ENCODE measurements around the gene MAX.

The MAX gene

DNA sequence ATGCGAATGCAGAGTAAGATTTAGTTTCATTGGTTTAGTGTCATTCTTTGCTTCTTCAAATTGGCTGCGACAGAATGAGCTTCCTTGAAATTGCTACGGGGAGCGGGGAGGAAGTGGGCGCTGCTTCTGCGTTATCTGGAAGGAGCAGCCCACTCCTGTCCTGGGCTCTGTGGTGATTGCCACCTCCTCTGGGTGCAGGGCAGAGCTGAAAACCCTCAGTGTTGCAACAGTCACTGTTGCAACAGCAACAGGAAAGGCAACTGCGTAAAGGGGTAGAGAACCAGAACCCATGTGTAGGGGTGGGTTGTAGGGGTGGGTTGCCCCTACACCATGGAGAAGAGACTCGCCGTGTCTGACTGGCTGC, 57.7 kb downstream of the MAX start:
- no peak overlapping the region for H3K14ac ChIP-seq (ENCODE audit: low read length)
- H3K23ac ChIP-seq (ENCODE audit: low read depth, low read length, poor library complexity) = no peak overlapping the region
- H3K36me3 ChIP-seq (replicated peaks in 1 of 2; ENCODE audit: control insufficient read depth in 2 of 2, insufficient read depth in 2 of 2, low read length in 2 of 2) = peaks cover 18 to 54% of the 10 kb centered on the region in 2 donors
- H2BK12ac ChIP-seq (ENCODE audit: low read length) = no peak overlapping the region
- no peak overlapping the region for H2BK5ac ChIP-seq (ENCODE audit: low read length)
- H3K9me3 ChIP-seq (replicated peaks in 1 of 2; ENCODE audit: control insufficient read depth in 2 of 2, insufficient read depth in 1 of 2, low read depth in 1 of 2, low read length in 2 of 2) = no peaks in the 10 kb centered on the region
- H4K91ac ChIP-seq (ENCODE audit: low read depth, low read length, poor library complexity) = no peak overlapping the region
- no peak overlapping the region for H4K8ac ChIP-seq (ENCODE audit: low read depth, low read length)
- H3K27ac ChIP-seq (replicated peaks; ENCODE audit: low read length) = no peak overlapping the region
- H3K4me1 ChIP-seq (ENCODE audit: control insufficient read depth in 2 of 2, insufficient read depth in 1 of 2, low read depth in 1 of 2, low read length in 2 of 2) = no peaks in the 10 kb centered on the region
- H2AK5ac ChIP-seq (ENCODE audit: low read depth, low read length) = no peak overlapping the region
- no peak overlapping the region for H2AFZ ChIP-seq (ENCODE audit: low read length)
- H3K4me3 ChIP-seq (ENCODE audit: low read length in 2 of 2) = no peak overlapping the region
- H3K4me2 ChIP-seq (ENCODE audit: insufficient read depth, low read length, poor library complexity, severe bottlenecking) = no peak overlapping the region
- H3K27me3 ChIP-seq (ENCODE audit: control insufficient read depth in 3 of 3, insufficient read depth in 3 of 3, low read depth in 1 of 3, low read length in 3 of 3) = no peaks in the 10 kb centered on the region
- H3K79me1 ChIP-seq (ENCODE audit: low read depth, low read length) = peaks cover 1% of the 10 kb centered on the region
- H3K4ac ChIP-seq (ENCODE audit: low read length) = no peak overlapping the region
- no peak overlapping the region for H3K9ac ChIP-seq (ENCODE audit: low read depth, low read length, poor library complexity)
- no CpG with 5 or more reads among the region's 9 CpGs for WGBS, 2 donors (ENCODE audit: extremely low coverage in 2 of 2, insufficient read length in 2 of 2, insufficient replicate concordance in 1 of 2)
- no peak for DNase-seq (ENCODE audit: low spot score)
- H2BK120ac ChIP-seq (ENCODE audit: low read depth, low read length) = no peak overlapping the region
- H2BK15ac ChIP-seq (ENCODE audit: low read length) = no peak overlapping the region
- H3K18ac ChIP-seq (ENCODE audit: low read length) = no peak overlapping the region

DNA sequence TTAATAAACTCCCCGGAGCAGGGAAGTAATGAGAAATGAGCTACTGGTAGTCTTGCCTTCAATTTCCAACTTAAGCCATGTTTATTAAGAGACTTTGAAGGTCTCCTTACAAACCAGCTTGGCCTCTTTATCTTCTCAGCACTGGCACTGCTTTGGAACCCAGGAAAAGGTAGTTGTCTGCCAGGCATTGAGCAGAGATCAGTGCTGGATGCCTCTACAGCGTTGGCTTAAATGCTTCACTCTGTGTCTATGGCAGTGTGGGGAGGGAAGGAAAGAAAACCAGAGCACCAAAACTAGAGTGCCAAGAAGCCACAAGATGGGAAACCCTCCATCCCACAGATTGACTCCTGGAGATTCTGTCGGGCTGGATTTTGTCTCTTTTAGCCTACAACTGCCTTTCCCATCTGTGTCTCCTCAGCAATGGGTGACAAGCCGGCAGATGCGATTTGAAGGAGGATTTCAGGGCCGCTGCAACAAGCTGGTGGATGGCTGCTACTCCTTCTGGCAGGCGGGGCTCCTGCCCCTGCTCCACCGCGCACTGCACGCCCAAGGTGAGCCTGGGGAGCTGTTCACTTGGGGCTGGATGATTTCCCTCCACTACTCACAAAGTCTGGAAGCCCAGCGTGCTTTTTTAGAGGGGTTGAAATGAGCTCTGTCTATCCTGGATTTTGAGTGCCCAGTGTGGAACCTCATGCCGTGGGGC, 58.3 kb downstream of the MAX start:
- Histone ChIP-seq H4K91ac (ENCODE audit: low read depth, low read length, poor library complexity) (no peak overlapping the region), H3K36me3 (replicated peaks in 1 of 2; ENCODE audit: control insufficient read depth in 2 of 2, insufficient read depth in 2 of 2, low read length in 2 of 2) (peaks cover 18 to 57% of the 10 kb centered on the region in 2 donors), H3K27ac (replicated peaks; ENCODE audit: low read length) (no peak overlapping the region), H3K4me3 (ENCODE audit: low read length in 2 of 2) (no peak overlapping the region), H3K23ac (ENCODE audit: low read depth, low read length, poor library complexity) (no peak overlapping the region), H3K27me3 (ENCODE audit: control insufficient read depth in 3 of 3, insufficient read depth in 3 of 3, low read depth in 1 of 3, low read length in 3 of 3) (no peaks in the 10 kb centered on the region), H3K14ac (ENCODE audit: low read length) (no peak overlapping the region), H4K8ac (ENCODE audit: low read depth, low read length) (no peak overlapping the region), H3K18ac (ENCODE audit: low read length) (no peak overlapping the region), H2BK5ac (ENCODE audit: low read length) (no peak overlapping the region), H2AFZ (ENCODE audit: low read length) (no peak overlapping the region), H3K79me1 (ENCODE audit: low read depth, low read length) (peaks cover 1% of the 10 kb centered on the region), H2AK5ac (ENCODE audit: low read depth, low read length) (no peak overlapping the region), H2BK15ac (ENCODE audit: low read length) (no peak overlapping the region), H3K4ac (ENCODE audit: low read length) (no peak overlapping the region), H2BK12ac (ENCODE audit: low read length) (no peak overlapping the region), H3K4me2 (ENCODE audit: insufficient read depth, low read length, poor library complexity, severe bottlenecking) (no peak overlapping the region), H3K4me1 (ENCODE audit: control insufficient read depth in 2 of 2, insufficient read depth in 1 of 2, low read depth in 1 of 2, low read length in 2 of 2) (no peaks in the 10 kb centered on the region), H3K9ac (ENCODE audit: low read depth, low read length, poor library complexity) (no peak overlapping the region), H3K9me3 (replicated peaks in 1 of 2; ENCODE audit: control insufficient read depth in 2 of 2, insufficient read depth in 1 of 2, low read depth in 1 of 2, low read length in 2 of 2) (no peaks in the 10 kb centered on the region), H2BK120ac (ENCODE audit: low read depth, low read length) (no peak overlapping the region)
- DNase-seq (ENCODE audit: low spot score) = no peak
- no CpG with 5 or more reads among the region's 12 CpGs for WGBS, 2 donors (ENCODE audit: extremely low coverage in 2 of 2, insufficient read length in 2 of 2, insufficient replicate concordance in 1 of 2)

DNA sequence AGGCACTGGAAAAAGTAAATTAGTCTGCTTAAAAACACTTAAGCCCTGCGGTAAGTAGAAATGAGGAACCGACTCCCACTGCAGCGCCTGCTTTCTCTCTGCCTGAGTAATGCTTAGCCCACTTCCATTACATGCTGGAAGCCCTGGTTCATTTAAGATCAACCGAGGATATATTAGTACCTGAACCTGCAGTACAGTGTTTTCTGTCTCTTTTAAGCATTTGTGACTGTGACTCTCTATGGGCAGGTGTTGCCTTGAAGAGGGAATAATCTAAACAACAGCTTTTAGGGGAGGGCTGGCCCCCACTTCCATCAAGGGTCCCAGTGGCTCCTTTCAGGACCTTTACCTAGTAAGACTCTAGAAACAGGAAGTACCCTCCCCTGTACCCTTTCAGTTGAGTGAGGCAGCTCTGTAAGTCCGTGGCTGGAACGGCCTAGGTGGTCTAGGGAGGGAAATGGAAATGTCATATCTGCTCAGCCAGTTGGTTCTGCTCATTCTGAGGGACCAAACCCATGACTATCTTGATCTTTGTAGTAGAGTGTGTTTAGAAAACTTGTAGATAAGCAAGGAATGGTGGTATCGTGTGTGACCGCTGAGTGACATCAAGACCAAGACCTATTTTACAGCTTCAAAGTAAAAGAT, 59.5 kb downstream of the MAX start:
- Histone ChIP-seq H3K23ac (ENCODE audit: low read depth, low read length, poor library complexity) (no peak overlapping the region), H4K91ac (ENCODE audit: low read depth, low read length, poor library complexity) (no peak overlapping the region), H2AFZ (ENCODE audit: low read length) (no peak overlapping the region), H3K36me3 (replicated peaks in 1 of 2; ENCODE audit: control insufficient read depth in 2 of 2, insufficient read depth in 2 of 2, low read length in 2 of 2) (peaks cover 18 to 58% of the 10 kb centered on the region in 2 donors), H2BK120ac (ENCODE audit: low read depth, low read length) (no peak overlapping the region), H3K4me3 (ENCODE audit: low read length in 2 of 2) (no peak overlapping the region), H3K9me3 (replicated peaks in 1 of 2; ENCODE audit: control insufficient read depth in 2 of 2, insufficient read depth in 1 of 2, low read depth in 1 of 2, low read length in 2 of 2) (no peaks in the 10 kb centered on the region), H2BK5ac (ENCODE audit: low read length) (no peak overlapping the region), H3K4me2 (ENCODE audit: insufficient read depth, low read length, poor library complexity, severe bottlenecking) (no peak overlapping the region), H3K27me3 (ENCODE audit: control insufficient read depth in 3 of 3, insufficient read depth in 3 of 3, low read depth in 1 of 3, low read length in 3 of 3) (no peaks in the 10 kb centered on the region), H3K4ac (ENCODE audit: low read length) (no peak overlapping the region), H2AK5ac (ENCODE audit: low read depth, low read length) (no peak overlapping the region), H3K9ac (ENCODE audit: low read depth, low read length, poor library complexity) (no peak overlapping the region), H3K18ac (ENCODE audit: low read length) (no peak overlapping the region), H4K8ac (ENCODE audit: low read depth, low read length) (no peak overlapping the region), H3K79me1 (ENCODE audit: low read depth, low read length) (peaks cover 1% of the 10 kb centered on the region), H2BK12ac (ENCODE audit: low read length) (no peak overlapping the region), H3K27ac (replicated peaks; ENCODE audit: low read length) (no peak overlapping the region), H3K14ac (ENCODE audit: low read length) (no peak overlapping the region), H2BK15ac (ENCODE audit: low read length) (no peak overlapping the region), H3K4me1 (ENCODE audit: control insufficient read depth in 2 of 2, insufficient read depth in 1 of 2, low read depth in 1 of 2, low read length in 2 of 2) (no peaks in the 10 kb centered on the region)
- no CpG with 5 or more reads among the region's 8 CpGs for WGBS, 2 donors (ENCODE audit: extremely low coverage in 2 of 2, insufficient read length in 2 of 2, insufficient replicate concordance in 1 of 2)
- DNase-seq (ENCODE audit: low spot score) = no peak

DNA sequence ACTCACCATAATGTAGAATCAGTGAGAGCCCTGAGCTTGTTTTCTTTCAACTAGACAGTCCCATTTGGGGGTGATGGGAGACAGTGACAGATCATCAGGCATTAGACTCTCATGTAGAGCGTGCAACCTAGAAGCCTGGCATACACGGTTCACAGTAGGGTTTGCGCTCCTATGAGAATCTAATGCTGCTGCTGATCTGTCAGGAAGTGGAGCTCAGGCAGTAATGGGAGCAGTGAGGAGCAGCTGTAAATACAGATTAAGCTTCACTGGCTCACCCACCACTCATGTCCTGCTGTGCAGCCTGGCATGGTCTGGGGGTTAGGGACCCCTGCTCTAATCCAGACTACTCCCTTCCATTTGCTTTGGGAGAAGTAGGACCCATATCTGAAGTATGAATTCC, 60.0 kb downstream of the MAX start:
- Histone ChIP-seq H2AK5ac (ENCODE audit: low read depth, low read length) (no peak overlapping the region), H3K4me1 (ENCODE audit: control insufficient read depth in 2 of 2, insufficient read depth in 1 of 2, low read depth in 1 of 2, low read length in 2 of 2) (no peaks in the 10 kb centered on the region), H2BK5ac (ENCODE audit: low read length) (no peak overlapping the region), H3K4ac (ENCODE audit: low read length) (no peak overlapping the region), H3K23ac (ENCODE audit: low read depth, low read length, poor library complexity) (no peak overlapping the region), H2AFZ (ENCODE audit: low read length) (no peak overlapping the region), H3K18ac (ENCODE audit: low read length) (no peak overlapping the region), H2BK15ac (ENCODE audit: low read length) (no peak overlapping the region), H4K8ac (ENCODE audit: low read depth, low read length) (no peak overlapping the region), H3K27me3 (ENCODE audit: control insufficient read depth in 3 of 3, insufficient read depth in 3 of 3, low read depth in 1 of 3, low read length in 3 of 3) (no peaks in the 10 kb centered on the region), H3K4me2 (ENCODE audit: insufficient read depth, low read length, poor library complexity, severe bottlenecking) (no peak overlapping the region), H4K91ac (ENCODE audit: low read depth, low read length, poor library complexity) (no peak overlapping the region), H3K27ac (replicated peaks; ENCODE audit: low read length) (no peak overlapping the region), H3K36me3 (replicated peaks in 1 of 2; ENCODE audit: control insufficient read depth in 2 of 2, insufficient read depth in 2 of 2, low read length in 2 of 2) (peaks cover 15 to 53% of the 10 kb centered on the region in 2 donors), H3K79me1 (ENCODE audit: low read depth, low read length) (peaks cover 1% of the 10 kb centered on the region), H2BK12ac (ENCODE audit: low read length) (no peak overlapping the region), H2BK120ac (ENCODE audit: low read depth, low read length) (no peak overlapping the region), H3K9ac (ENCODE audit: low read depth, low read length, poor library complexity) (no peak overlapping the region), H3K4me3 (ENCODE audit: low read length in 2 of 2) (no peak overlapping the region), H3K14ac (ENCODE audit: low read length) (no peak overlapping the region), H3K9me3 (replicated peaks in 1 of 2; ENCODE audit: control insufficient read depth in 2 of 2, insufficient read depth in 1 of 2, low read depth in 1 of 2, low read length in 2 of 2) (no peaks in the 10 kb centered on the region)
- no peak for DNase-seq (ENCODE audit: low spot score)
- WGBS, 2 donors (ENCODE audit: extremely low coverage in 2 of 2, insufficient read length in 2 of 2, insufficient replicate concordance in 1 of 2) = no CpG with 5 or more reads among the region's 3 CpGs

All from neuronal stem cell (in vitro differentiated cells).